A673 (cell line): ENCODE data around the gene DHRS11. TPM values are rescaled to one million over a fixed set of nuclear protein-coding genes. Genes with fewer than 3 reads are reported as not detected.

Experiments used
- BruUV-seq: library from RNA; stranded (reverse); fragments of 400-500 nt; replicated peaks from 2 replicates; lab custom pipeline; 2021; lab: Mats Ljungman, UMichigan
- CTCF ChIA-PET: fragments of 300-600 bp; sonication (Branson Sonifier 250); formaldehyde crosslinking; loops from one replicate; lab custom pipeline; 2022; ENCODE audit warnings: antibody characterized with exemption; lab: Charles Lee
- POLR2A ChIA-PET: fragments of 300-600 bp; sonication (Branson Sonifier 250); formaldehyde crosslinking; loops from one replicate; lab custom pipeline; 2022; ENCODE audit warnings: antibody characterized with exemption; ENCODE audit not compliant: low non-redundant PET; lab: Charles Lee
- DNase-seq: peaks from one replicate; pipeline ENCODE4 v3.0.0-alpha.2; 2015; ENCODE audit warnings: low spot score
- H3K27ac ChIP-seq: fragments of 200-600 bp; sonication (generic); 2 replicates; pipeline ENCODE4 v1.5.1; 2016; ENCODE audit warnings: mixed run types, low read depth, mild to moderate bottlenecking, mixed read lengths, antibody characterized with exemption, low read length; ENCODE audit not compliant: poor library complexity, severe bottlenecking
- H3K27me3 ChIP-seq: fragments of 200-600 bp; sonication (generic); replicated peaks from 2 replicates; pipeline ENCODE4 v1.6.1; 2017; ENCODE audit warnings: mixed run types, low read depth, mild to moderate bottlenecking, mixed read lengths, antibody characterized with exemption, low read length; ENCODE audit not compliant: insufficient read depth, poor library complexity
- H3K36me3 ChIP-seq: fragments of 200-600 bp; sonication (generic); 2 replicates; pipeline ENCODE4 v1.6.1; 2016; ENCODE audit warnings: mixed run types, mild to moderate bottlenecking, mixed read lengths, antibody characterized with exemption, low read length; ENCODE audit not compliant: insufficient read depth, poor library complexity, severe bottlenecking
- H3K4me1 ChIP-seq: fragments of 200-600 bp; sonication (generic); 2 replicates; pipeline ENCODE4 v1.6.1; 2017; ENCODE audit warnings: mixed run types, mild to moderate bottlenecking, mixed read lengths, antibody characterized with exemption, low read length; ENCODE audit not compliant: insufficient read depth, poor library complexity, severe bottlenecking
- H3K4me3 ChIP-seq: fragments of 200-600 bp; sonication (generic); 2 replicates; pipeline ENCODE4 v1.5.1; 2016; ENCODE audit warnings: low read depth, mixed run types, mild to moderate bottlenecking, mixed read lengths, low read length; ENCODE audit not compliant: poor library complexity, severe bottlenecking
- H3K9me3 ChIP-seq: fragments of 200-600 bp; sonication (generic); 2 replicates; pipeline ENCODE4 v1.6.1; 2016; ENCODE audit warnings: mixed run types, low read depth, mild to moderate bottlenecking, mixed read lengths, antibody characterized with exemption, low read length; ENCODE audit not compliant: poor library complexity, severe bottlenecking
- EZH2 ChIP-seq: fragments of 200-600 bp; sonication (generic); IDR thresholded peaks from 2 replicates; pipeline ENCODE4 v1.6.1; 2017; ENCODE audit warnings: borderline replicate concordance, low read depth, mild to moderate bottlenecking, mixed read lengths, antibody characterized with exemption, low read length; ENCODE audit not compliant: poor library complexity, severe bottlenecking
- intact Hi-C: fragments of 100-400 bp; cut with micrococcal nuclease; formaldehyde crosslinking; loops from one replicate; pipeline ENCODE4 v1.10.0; 2022; ENCODE audit not compliant: unreplicated experiment
- total RNA-seq: library from RNA; stranded (reverse); gene quantifications from 2 replicates; pipeline ENCODE4 v1.2.3, GENCODE V29; 2021
- TF ChIP-seq, protein P1 (sequence below): fragments of 300-800, 200-600 bp; sonication (generic); conservative IDR thresholded peaks from 2 replicates; pipeline ENCODE4 v1.5.1; 2017; ENCODE audit warnings: low read depth, mild to moderate bottlenecking, antibody characterized with exemption, low read length, moderate library complexity, mixed read lengths

Gene DHRS11
- total RNA-seq, 1 experiment from 2014 or later = 5.3 TPM

DNA sequence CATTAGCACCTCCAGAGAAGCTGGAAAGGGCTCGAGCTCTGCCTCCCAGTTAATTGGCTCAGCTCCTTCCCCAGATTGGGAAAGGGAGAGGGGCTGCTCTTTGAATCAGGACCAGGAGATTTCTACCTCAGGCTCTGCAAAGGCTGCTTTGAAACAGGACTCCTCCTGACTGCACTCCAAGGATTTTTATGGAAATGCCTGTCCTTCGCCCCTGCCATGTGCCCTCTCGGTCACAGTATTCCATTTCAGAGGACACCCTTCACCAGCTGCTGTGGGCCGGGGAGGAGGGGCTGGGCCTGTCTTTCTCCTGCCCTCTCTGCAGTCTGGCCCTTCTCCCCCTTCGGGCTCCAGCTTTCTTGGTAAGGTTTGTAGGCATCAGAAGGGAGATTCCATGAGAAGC, 23.3 kb downstream of the DHRS11 start:
- no TSS peak for BruUV-seq
- H3K27me3 ChIP-seq = no peaks in the 10 kb centered on the region
- ChIA-PET CTCF (no interaction called here), POLR2A (no interaction called here)
- no peaks in the 10 kb centered on the region for H3K4me1 ChIP-seq
- intact Hi-C loops = no loop called here
- H3K36me3 ChIP-seq = no peaks in the 10 kb centered on the region
- TF ChIP-seq, protein P1, sequence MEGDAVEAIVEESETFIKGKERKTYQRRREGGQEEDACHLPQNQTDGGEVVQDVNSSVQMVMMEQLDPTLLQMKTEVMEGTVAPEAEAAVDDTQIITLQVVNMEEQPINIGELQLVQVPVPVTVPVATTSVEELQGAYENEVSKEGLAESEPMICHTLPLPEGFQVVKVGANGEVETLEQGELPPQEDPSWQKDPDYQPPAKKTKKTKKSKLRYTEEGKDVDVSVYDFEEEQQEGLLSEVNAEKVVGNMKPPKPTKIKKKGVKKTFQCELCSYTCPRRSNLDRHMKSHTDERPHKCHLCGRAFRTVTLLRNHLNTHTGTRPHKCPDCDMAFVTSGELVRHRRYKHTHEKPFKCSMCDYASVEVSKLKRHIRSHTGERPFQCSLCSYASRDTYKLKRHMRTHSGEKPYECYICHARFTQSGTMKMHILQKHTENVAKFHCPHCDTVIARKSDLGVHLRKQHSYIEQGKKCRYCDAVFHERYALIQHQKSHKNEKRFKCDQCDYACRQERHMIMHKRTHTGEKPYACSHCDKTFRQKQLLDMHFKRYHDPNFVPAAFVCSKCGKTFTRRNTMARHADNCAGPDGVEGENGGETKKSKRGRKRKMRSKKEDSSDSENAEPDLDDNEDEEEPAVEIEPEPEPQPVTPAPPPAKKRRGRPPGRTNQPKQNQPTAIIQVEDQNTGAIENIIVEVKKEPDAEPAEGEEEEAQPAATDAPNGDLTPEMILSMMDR = no peak
- no peak for TF ChIP-seq EZH2
- no peak overlapping the region for H3K4me3 ChIP-seq
- DNase-seq = no peak
- H3K9me3 ChIP-seq = no peaks in the 10 kb centered on the region
- no peak overlapping the region for H3K27ac ChIP-seq

- no peaks in the 10 kb centered on the region for H3K4me1 ChIP-seq
- DNase-seq = no peak
- H3K36me3 ChIP-seq = no peaks in the 10 kb centered on the region
- intact Hi-C loops = no loop called here
- ChIA-PET CTCF (no interaction called here), POLR2A (no interaction called here)
- BruUV-seq = no TSS peak
- H3K27me3 ChIP-seq = no peaks in the 10 kb centered on the region
- TF ChIP-seq EZH2 = no peak
- TF ChIP-seq, protein P1 = no peak
- no peak overlapping the region for H3K27ac ChIP-seq
- no peak overlapping the region for H3K4me3 ChIP-seq
- no peaks in the 10 kb centered on the region for H3K9me3 ChIP-seq
Observed at GRCh38 chr17:36616061-36617029, 24.7 kb downstream of the DHRS11 start.

- H3K4me1 ChIP-seq = no peaks in the 10 kb centered on the region
- no peaks in the 10 kb centered on the region for H3K27me3 ChIP-seq
- intact Hi-C loops = no loop called here
- no peaks in the 10 kb centered on the region for H3K36me3 ChIP-seq
- DNase-seq = no peak
- ChIA-PET CTCF (interaction anchor here (0.7 kb wide), 1 partner anchor 9 kb away, joined by 3 read pairs; no protein-coding TSS in a partner anchor), POLR2A (no interaction called here)
- H3K4me3 ChIP-seq = no peak overlapping the region
- H3K9me3 ChIP-seq = no peaks in the 10 kb centered on the region
- BruUV-seq = no TSS peak
- no peak overlapping the region for H3K27ac ChIP-seq
- no peak for TF ChIP-seq EZH2
- TF ChIP-seq, protein P1 = no peak
Observed at GRCh38 chr17:36617773-36618172, 26.1 kb downstream of the DHRS11 start.
